Jurkat, Clone E6-1 (cell line): ENCODE data around the gene PPP6C.
A peak's percentile ranks its signal among the peaks of the same experiment; 100 is the strongest.
"Not testable (repeated sequence)": the region's sequence is repeated elsewhere in the genome, so short reads cannot be mapped to it uniquely, and the experiment has no call there.

Experiments
- DNase-seq: peaks from one replicate; pipeline ENCODE4 v3.0.0-alpha.2; 2011; ENCODE audit warnings: low read depth, low spot score
- H3K4me3 ChIP-seq: 2 replicates; pipeline ENCODE4 v1.5.1; 2011; ENCODE audit warnings: mild to moderate bottlenecking, low read length, control low read depth, moderate library complexity

The PPP6C gene

GRCh38 chr9:125189011-125189360, 617 bp downstream of the PPP6C start:
- H3K4me3 ChIP-seq = peak overlapping the region; percentile 93
- DNase-seq = no peak

- no peak for DNase-seq
- H3K4me3 ChIP-seq = no peak overlapping the region
Measured at GRCh38 chr9:125183561-125183960, 6.0 kb downstream of the PPP6C start.

GRCh38 chr9:125183054-125183453, 6.5 kb downstream of the PPP6C start:
- no peak overlapping the region for H3K4me3 ChIP-seq
- no peak for DNase-seq

- not testable (repeated sequence) for DNase-seq, H3K4me3 ChIP-seq
Measured at GRCh38 chr9:125181756-125182155, 7.8 kb downstream of the PPP6C start.

GRCh38 chr9:125180876-125181275, 8.7 kb downstream of the PPP6C start:
- no peak for DNase-seq
- no peak overlapping the region for H3K4me3 ChIP-seq

- H3K4me3 ChIP-seq, DNase-seq: not testable (repeated sequence)
Measured at GRCh38 chr9:125179776-125180175, 9.8 kb downstream of the PPP6C start.

- no peak overlapping the region for H3K4me3 ChIP-seq
- no peak for DNase-seq
Measured at GRCh38 chr9:125177888-125178287, 11.7 kb downstream of the PPP6C start.

- no peak for DNase-seq
- H3K4me3 ChIP-seq = no peak overlapping the region
Measured at GRCh38 chr9:125176636-125177035, 13.0 kb downstream of the PPP6C start.

- H3K4me3 ChIP-seq = no peak overlapping the region
- DNase-seq = no peak
Measured at GRCh38 chr9:125172031-125172755, 17.4 kb downstream of the PPP6C start.

- DNase-seq = no peak
- H3K4me3 ChIP-seq = no peak overlapping the region
Measured at GRCh38 chr9:125169895-125170294, 19.7 kb downstream of the PPP6C start.

- no peak for DNase-seq
Measured at GRCh38 chr9:125166762-125167161, 22.8 kb downstream of the PPP6C start.

GRCh38 chr9:125162891-125163290, 26.7 kb downstream of the PPP6C start:
- not testable (repeated sequence) for DNase-seq, H3K4me3 ChIP-seq

More at GRCh38 chr9:125166762-125167161, 22.8 kb downstream of the PPP6C start:
- H3K4me3 ChIP-seq = no peak overlapping the region

GRCh38 chr9:125161284-125161918, 28.2 kb downstream of the PPP6C start:
- H3K4me3 ChIP-seq = no peak overlapping the region

GRCh38 chr9:125160750-125161149, 28.9 kb downstream of the PPP6C start:
- no peak for DNase-seq
- H3K4me3 ChIP-seq = no peak overlapping the region

More at GRCh38 chr9:125161284-125161918, 28.2 kb downstream of the PPP6C start:
- no peak for DNase-seq

GRCh38 chr9:125156551-125156950, 33.1 kb downstream of the PPP6C start:
- DNase-seq = no peak
- no peak overlapping the region for H3K4me3 ChIP-seq

- no peak overlapping the region for H3K4me3 ChIP-seq
- DNase-seq = no peak
Measured at GRCh38 chr9:125153712-125154367, 35.8 kb downstream of the PPP6C start.

GRCh38 chr9:125151730-125152129, 37.9 kb downstream of the PPP6C start:
- H3K4me3 ChIP-seq = no peak overlapping the region
- no peak for DNase-seq

GRCh38 chr9:125150349-125151245, 39.0 kb downstream of the PPP6C start:
- no peak for DNase-seq
- no peak overlapping the region for H3K4me3 ChIP-seq

- no peak for DNase-seq
- no peak overlapping the region for H3K4me3 ChIP-seq
Measured at GRCh38 chr9:125147401-125147951, 42.1 kb downstream of the PPP6C start.
